GM06990 (cell line): Measurements from ENCODE around the gene ZNF532.

ENCODE experiments used
- DNase-seq: peaks from one replicate; pipeline ENCODE4 v3.0.0-alpha.2; 2011; ENCODE audit not compliant: insufficient read length; ENCODE audit errors: extremely low read depth
- H3K27me3 ChIP-seq: replicated peaks from 2 replicates; pipeline ENCODE4 v1.6.0; 2011; ENCODE audit warnings: low read length; ENCODE audit not compliant: control insufficient read depth, insufficient read depth
- H3K36me3 ChIP-seq: 2 replicates; pipeline ENCODE4 v1.5.1; 2011; ENCODE audit warnings: low read length; ENCODE audit not compliant: control insufficient read depth, insufficient read depth
- H3K4me3 ChIP-seq: replicated peaks from 2 replicates; pipeline ENCODE4 v1.5.1; 2011; ENCODE audit warnings: low read depth, mild to moderate bottlenecking, control low read depth, low read length
- TF ChIP-seq, protein P1 (sequence below): IDR thresholded peaks from 2 replicates; pipeline ENCODE4 v1.5.1; 2011; ENCODE audit warnings: low read length, control low read depth, mild to moderate bottlenecking, inconsistent platforms; ENCODE audit not compliant: insufficient read depth, poor library complexity, severe bottlenecking

ZNF532 gene

DNA sequence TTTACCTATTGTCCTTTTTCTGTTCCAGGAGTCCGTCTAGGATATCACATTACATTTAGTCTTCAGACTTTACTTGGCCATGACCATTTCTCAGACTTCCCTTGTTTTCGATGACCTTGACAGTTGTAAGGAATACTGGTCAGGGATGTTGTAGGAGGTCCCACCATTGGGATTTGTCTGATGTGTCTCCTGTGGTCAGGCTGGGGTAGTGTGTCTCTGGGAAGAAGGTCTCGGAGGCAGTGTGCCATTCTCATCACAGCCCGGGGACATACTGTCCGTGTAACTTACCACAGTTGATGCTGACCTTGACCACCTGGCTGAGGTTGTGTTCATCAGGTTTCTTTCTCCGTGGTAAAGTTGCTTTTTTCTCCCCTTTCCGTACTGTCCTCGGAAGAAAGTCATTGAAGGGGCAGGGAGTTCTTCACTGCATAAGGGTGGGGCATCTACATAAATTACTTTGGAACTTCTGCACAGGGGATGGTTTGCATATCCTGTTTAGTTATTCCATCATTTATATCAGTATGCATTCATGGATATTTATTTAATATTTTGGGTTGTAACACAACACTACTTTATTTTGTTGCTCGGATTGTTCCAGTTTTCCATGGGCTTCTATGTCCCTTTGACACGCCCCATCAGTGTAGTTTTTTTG is 41.2 kb downstream of the ZNF532 start:
- no peaks in the 10 kb centered on the region; the same call in 1 of the 2 replicates for H3K27me3 ChIP-seq
- no peak for DNase-seq
- TF ChIP-seq, protein P1, sequence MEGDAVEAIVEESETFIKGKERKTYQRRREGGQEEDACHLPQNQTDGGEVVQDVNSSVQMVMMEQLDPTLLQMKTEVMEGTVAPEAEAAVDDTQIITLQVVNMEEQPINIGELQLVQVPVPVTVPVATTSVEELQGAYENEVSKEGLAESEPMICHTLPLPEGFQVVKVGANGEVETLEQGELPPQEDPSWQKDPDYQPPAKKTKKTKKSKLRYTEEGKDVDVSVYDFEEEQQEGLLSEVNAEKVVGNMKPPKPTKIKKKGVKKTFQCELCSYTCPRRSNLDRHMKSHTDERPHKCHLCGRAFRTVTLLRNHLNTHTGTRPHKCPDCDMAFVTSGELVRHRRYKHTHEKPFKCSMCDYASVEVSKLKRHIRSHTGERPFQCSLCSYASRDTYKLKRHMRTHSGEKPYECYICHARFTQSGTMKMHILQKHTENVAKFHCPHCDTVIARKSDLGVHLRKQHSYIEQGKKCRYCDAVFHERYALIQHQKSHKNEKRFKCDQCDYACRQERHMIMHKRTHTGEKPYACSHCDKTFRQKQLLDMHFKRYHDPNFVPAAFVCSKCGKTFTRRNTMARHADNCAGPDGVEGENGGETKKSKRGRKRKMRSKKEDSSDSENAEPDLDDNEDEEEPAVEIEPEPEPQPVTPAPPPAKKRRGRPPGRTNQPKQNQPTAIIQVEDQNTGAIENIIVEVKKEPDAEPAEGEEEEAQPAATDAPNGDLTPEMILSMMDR, result no peak
- no peaks in the 10 kb centered on the region for H3K36me3 ChIP-seq
- H3K4me3 ChIP-seq, result no peak overlapping the region

GRCh38 chr18:58908006-58908405 is 43.3 kb downstream of the ZNF532 start:
- H3K27me3 ChIP-seq, result no peaks in the 10 kb centered on the region; the same call in 1 of the 2 replicates
- H3K4me3 ChIP-seq, result no peak overlapping the region
- H3K36me3 ChIP-seq, result no peaks in the 10 kb centered on the region
- TF ChIP-seq, protein P1, result no peak
- no peak for DNase-seq

- TF ChIP-seq, protein P1, result no peak
- no peak for DNase-seq
- H3K4me3 ChIP-seq, result no peak overlapping the region
- no peaks in the 10 kb centered on the region for H3K36me3 ChIP-seq
- H3K27me3 ChIP-seq, result no peaks in the 10 kb centered on the region; the same call in 1 of the 2 replicates
Observed at GRCh38 chr18:58909521-58909920, 44.8 kb downstream of the ZNF532 start.

- DNase-seq, result no peak
- Histone ChIP-seq H3K27me3 (no peaks in the 10 kb centered on the region; the same call in 1 of the 2 replicates), H3K4me3 (no peak overlapping the region), H3K36me3 (no peaks in the 10 kb centered on the region)
- TF ChIP-seq, protein P1, result no peak
Observed at GRCh38 chr18:58911241-58911640, 46.6 kb downstream of the ZNF532 start.

DNA sequence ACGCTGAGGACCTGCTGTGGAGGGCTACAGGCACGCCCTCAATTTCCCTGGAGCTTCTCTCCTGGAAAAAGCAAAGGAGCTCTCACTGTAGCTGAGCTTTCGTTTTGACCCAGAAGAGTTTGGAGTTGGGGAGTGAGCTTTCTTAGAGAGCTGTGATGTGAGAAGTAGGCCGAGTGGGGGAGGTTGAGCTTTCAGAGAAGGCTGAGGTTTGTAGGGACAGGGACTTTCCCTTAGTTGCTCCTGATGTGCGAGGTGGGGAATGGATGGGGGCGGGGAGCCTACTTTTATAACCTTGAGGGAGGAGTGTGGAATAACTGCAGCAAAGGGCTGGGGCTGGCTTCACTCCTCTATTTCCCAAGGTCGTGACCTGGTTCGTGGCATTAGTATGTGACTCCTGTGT is 47.1 kb downstream of the ZNF532 start:
- Histone ChIP-seq H3K36me3 (no peaks in the 10 kb centered on the region), H3K4me3 (no peak overlapping the region), H3K27me3 (no peaks in the 10 kb centered on the region; the same call in 1 of the 2 replicates)
- no peak for DNase-seq
- TF ChIP-seq, protein P1, result no peak
